HCT116 (cell line): Measurements from ENCODE around the gene GYPC.

Source experiments
- CEBPB ChIP-seq: IDR thresholded peaks from 2 replicates; pipeline ENCODE4 v1.6.1; 2012; ENCODE audit warnings: low read depth
- CTCF ChIP-seq, 3 experiments: fragments of 200-600 bp in 1 of 3; sonication (generic) in 1 of 3; IDR thresholded peaks in 2 of 3; conservative IDR thresholded peaks in 1 of 3; 2 replicates each; pipeline ENCODE4 v1.5.1; 2012 to 2017; ENCODE audit warnings: low read depth in 2 of 3, low read length in 2 of 3, antibody characterized with exemption in 1 of 3, borderline replicate concordance in 1 of 3, control low read depth in 1 of 3, mild to moderate bottlenecking in 1 of 3, mixed read lengths in 1 of 3, mixed run types in 1 of 3, moderate library complexity in 1 of 3; ENCODE audit not compliant: insufficient read depth in 1 of 3

- TF ChIP-seq CTCF (IDR thresholded peaks at IDR 0.05 in 2 of 3, conservative IDR thresholded peaks at IDR 0.05 in 1 of 3; ENCODE audit: borderline replicate concordance in 1 of 3, insufficient read depth in 1 of 3, low read depth in 2 of 3, low read length in 2 of 3): no peak
- TF ChIP-seq CEBPB: no peak
These were observed 48.6 kb downstream of the GYPC start for GRCh38 chr2:126704434-126705160.
